IMR-90 (cell line): ENCODE measurements around the gene ALDH8A1. TPM values are rescaled to one million over a fixed set of nuclear protein-coding genes. Genes with fewer than 3 reads are reported as not detected.
A peak's percentile ranks its signal among the peaks of the same experiment; 100 is the strongest.

ENCODE experiments used
- ATAC-seq: fragments of 200-7000 bp; cut with Tn5 transposase; 2 replicates; pipeline ENCODE4 v1.9.1; 2020; ENCODE audit warnings: low read depth, mild to moderate bottlenecking, moderate library complexity
- BruUV-seq: library from RNA; stranded (reverse); fragments of 400-500 nt; replicated peaks from 2 replicates; lab custom pipeline; 2021; lab: Mats Ljungman, UMichigan
- CTCF ChIA-PET: fragments of 300-600 bp; formaldehyde crosslinking; extraction: SDS; loops from one replicate; lab custom pipeline; 2021; ENCODE audit warnings: antibody characterized with exemption; lab: Yijun Ruan, JAX
- POLR2A ChIA-PET: fragments of 300-600 bp; sonication (Branson Sonifier 250); formaldehyde crosslinking; loops from one replicate; lab custom pipeline; 2022; ENCODE audit warnings: antibody characterized with exemption; ENCODE audit not compliant: unreplicated experiment; lab: Charles Lee
- DNase-seq: peaks from one replicate; pipeline ENCODE4 v3.0.0; 2013
- H2AFZ ChIP-seq: replicated peaks from 2 replicates; pipeline ENCODE3; 2013; ENCODE audit warnings: low read length, mild to moderate bottlenecking; ENCODE audit not compliant: poor library complexity
- H2AK5ac ChIP-seq: 2 replicates; pipeline ENCODE4 v1.6.1; 2013; ENCODE audit warnings: low read depth, low read length, inconsistent platforms
- H2AK9ac ChIP-seq: replicated peaks from 2 replicates; pipeline ENCODE3; 2013; ENCODE audit warnings: mild to moderate bottlenecking, low read depth, low read length, moderate library complexity; ENCODE audit not compliant: poor library complexity
- H2BK120ac ChIP-seq: 2 replicates; pipeline ENCODE4 v1.6.1; 2013; ENCODE audit warnings: low read depth, low read length, inconsistent platforms
- H2BK15ac ChIP-seq: 3 replicates; pipeline ENCODE4 v1.6.1; 2013; ENCODE audit warnings: low read depth, low read length, inconsistent platforms
- H2BK20ac ChIP-seq: 2 replicates; pipeline ENCODE4 v1.6.1; 2013; ENCODE audit warnings: low read depth, mild to moderate bottlenecking, inconsistent platforms, low read length, moderate library complexity
- H2BK5ac ChIP-seq: 2 replicates; pipeline ENCODE4 v1.6.1; 2013; ENCODE audit warnings: mild to moderate bottlenecking, low read depth, low read length, inconsistent platforms; ENCODE audit not compliant: poor library complexity, severe bottlenecking
- H3K14ac ChIP-seq: replicated peaks from 2 replicates; pipeline ENCODE4 v1.6.1; 2013; ENCODE audit warnings: low read depth, low read length, inconsistent platforms
- H3K18ac ChIP-seq: 2 replicates; pipeline ENCODE4 v1.6.1; 2013; ENCODE audit warnings: low read depth, low read length, control low read depth
- H3K23ac ChIP-seq: 2 replicates; pipeline ENCODE4 v1.6.1; 2013; ENCODE audit warnings: low read depth, low read length, inconsistent platforms
- H3K27ac ChIP-seq: 2 replicates; pipeline ENCODE4 v1.5.1; 2013; ENCODE audit warnings: mild to moderate bottlenecking, control low read depth, low read length; ENCODE audit not compliant: insufficient read depth
- H3K27me3 ChIP-seq: 2 replicates; pipeline ENCODE4 v1.6.1; 2013; ENCODE audit warnings: low read length; ENCODE audit not compliant: control insufficient read depth, insufficient read depth
- H3K36me3 ChIP-seq: 2 replicates; pipeline ENCODE4 v1.6.1; 2013; ENCODE audit warnings: low read length, mixed read lengths; ENCODE audit not compliant: control insufficient read depth, insufficient read depth
- H3K4ac ChIP-seq: 2 replicates; pipeline ENCODE4 v1.6.1; 2013; ENCODE audit warnings: low read depth, low read length, inconsistent platforms
- H3K4me1 ChIP-seq: 2 replicates; pipeline ENCODE4 v1.6.1; 2013; ENCODE audit warnings: low read length, mixed read lengths; ENCODE audit not compliant: control insufficient read depth, insufficient read depth
- H3K4me2 ChIP-seq: 2 replicates; pipeline ENCODE4 v1.6.1; 2013; ENCODE audit warnings: low read depth, mild to moderate bottlenecking, control low read depth, low read length, moderate library complexity
- H3K4me3 ChIP-seq: 2 replicates; pipeline ENCODE4 v1.5.1; 2013; ENCODE audit warnings: low read depth, mild to moderate bottlenecking, control low read depth, low read length, moderate library complexity; ENCODE audit not compliant: insufficient read depth
- H3K56ac ChIP-seq: 2 replicates; pipeline ENCODE4 v1.6.1; 2013; ENCODE audit warnings: low read length, inconsistent platforms; ENCODE audit not compliant: insufficient read depth; ENCODE audit errors: extremely low read depth
- H3K79me1 ChIP-seq, 2 experiments: 2 replicates each; pipeline ENCODE4 v1.6.1; 2013; ENCODE audit warnings: low read length in 2 of 2, inconsistent platforms in 1 of 2, low read depth in 1 of 2
- H3K9ac ChIP-seq: 2 replicates; pipeline ENCODE4 v1.6.1; 2013; ENCODE audit warnings: low read depth, low read length, control low read depth
- H3K9me1 ChIP-seq: 2 replicates; pipeline ENCODE4 v1.6.1; 2013; ENCODE audit warnings: low read length, inconsistent platforms; ENCODE audit not compliant: insufficient read depth
- H3K9me3 ChIP-seq: 2 replicates; pipeline ENCODE4 v1.6.1; 2013; ENCODE audit warnings: low read length; ENCODE audit not compliant: control insufficient read depth, insufficient read depth
- H4K20me1 ChIP-seq: 2 replicates; pipeline ENCODE4 v1.6.1; 2013; ENCODE audit warnings: low read length, inconsistent platforms; ENCODE audit not compliant: insufficient read depth
- H4K5ac ChIP-seq: 2 replicates; pipeline ENCODE4 v1.6.1; 2013; ENCODE audit warnings: mild to moderate bottlenecking, low read depth, low read length, control low read depth
- H4K8ac ChIP-seq, 2 experiments: 2 replicates each; pipeline ENCODE4 v1.6.1; 2013; ENCODE audit warnings: low read depth in 2 of 2, low read length in 2 of 2, control low read depth in 1 of 2, inconsistent platforms in 1 of 2
- H4K91ac ChIP-seq: 2 replicates; pipeline ENCODE4 v1.6.1; 2013; ENCODE audit warnings: low read depth, low read length, inconsistent platforms; ENCODE audit not compliant: insufficient read depth
- MAFK ChIP-seq: IDR thresholded peaks from 2 replicates; pipeline ENCODE4 v1.6.1; 2012; ENCODE audit warnings: low read depth, low read length, improper control_type of control experiment
- NFE2L2 ChIP-seq: fragments of 150-350 bp; IDR thresholded peaks from 2 replicates; pipeline ENCODE4 v1.6.1; 2016; ENCODE audit warnings: low read depth, mild to moderate bottlenecking, low read length
- RCOR1 ChIP-seq: IDR thresholded peaks from 2 replicates; pipeline ENCODE4 v1.6.1; 2012; ENCODE audit warnings: mild to moderate bottlenecking, low read length, improper control_type of control experiment; ENCODE audit not compliant: insufficient replicate concordance
- WGBS, 2 experiments: methylation state at CpG; one replicate each; pipeline versions ENCODE4 v1.1.5 to v1.1.7; 2013; ENCODE audit warnings: missing lambda C conversion rate in 2 of 2; ENCODE audit not compliant: insufficient read length in 1 of 2; ENCODE audit errors: extremely low coverage in 2 of 2; 5-methylcytosine and 5-hydroxymethylcytosine counted together
- dilution Hi-C: fragments of 300-500 bp; cut with HindIII; formaldehyde crosslinking; loops from one replicate; pipeline ENCODE4 v1.14.3; 2018; ENCODE audit warnings: low sequenced_read_pairs; ENCODE audit not compliant: unreplicated experiment
- in situ Hi-C: fragments of 300-500 bp; cut with MboI; formaldehyde crosslinking; loops from 3 replicates; pipeline ENCODE4 v1.14.3; 2019; ENCODE audit warnings: low sequenced_read_pairs, inconsistent platforms, mixed read lengths
- intact Hi-C: fragments of 100-400 bp; cut with micrococcal nuclease; formaldehyde crosslinking; loops from 2 replicates; pipeline ENCODE4 v1.10.0; 2022
- polyA plus RNA-seq, 3 experiments: library from polyadenylated mRNA; depleted of rRNA; stranded (reverse); fragments of >200 nt; gene quantifications; 2 replicates each; pipeline ENCODE4 v1.2.3, GENCODE V29; 2012; ENCODE audit warnings: low replicate concordance in 1 of 3
- total RNA-seq: library from RNA; depleted of rRNA; stranded (reverse); fragments of >200 nt; gene quantifications from 2 replicates; pipeline ENCODE4 v1.2.3, GENCODE V29; 2012

ALDH8A1 gene
- total and polyA plus RNA-seq, 2 of the 4 experiments (the other 2 are of a cell fraction) = under 0.01 to 0.15 TPM

- no TSS peak for BruUV-seq
- Histone ChIP-seq H3K9me3 (no peaks in the 10 kb centered on the region), H3K9ac (no peak overlapping the region), H2BK20ac (peak overlapping the region; percentile 20; the same call in 1 of the 2 replicates), H3K23ac (no peak overlapping the region), H3K4me3 (no peak overlapping the region), H2BK15ac (no peak overlapping the region; the same call in 2 of the 3 replicates), H4K20me1 (no peaks in the 10 kb centered on the region), H3K27ac (no peak overlapping the region), H2AK5ac (peak overlapping the region; percentile 15; the same call in 1 of the 2 replicates), H3K4ac (0 out of 2 replicates have a peak overlapping the region, but pooled peaks have one; percentile 1), H2BK120ac (no peak overlapping the region), H3K27me3 (no peaks in the 10 kb centered on the region), H2BK5ac (no peak overlapping the region), H4K91ac (peak overlapping the region; percentile 9; the same call in 1 of the 2 replicates), H4K5ac (no peak overlapping the region; the same call in 1 of the 2 replicates), H3K36me3 (no peaks in the 10 kb centered on the region), H3K9me1 (no peaks in the 10 kb centered on the region), H3K14ac (peak overlapping the region; percentile 25; the same call in 1 of the 2 replicates), H3K56ac (no peak overlapping the region), H4K8ac (peak overlapping the region in 1 of 2 experiments; percentile 2; a peak in 2 of 4 replicates), H3K4me1 (peaks cover 3% of the 10 kb centered on the region), H2AK9ac (no peak overlapping the region), H3K18ac (0 out of 2 replicates have a peak overlapping the region, but pooled peaks have one; percentile 38), H2AFZ (no peak overlapping the region), H3K4me2 (no peak overlapping the region), H3K79me1 (no peaks in the 10 kb centered on the region)
- intact Hi-C loops = loop anchor here (5.0 kb wide), 1 partner anchor 38 kb away; no protein-coding TSS in a partner anchor
- peak; percentile 35 for DNase-seq
- WGBS, 2 experiments = 100% methylated on average over 1 of the region's 4 CpGs; no CpG with 5 or more reads in 1 of the 2 experiments
- dilution Hi-C loops = no loop called here
- in situ Hi-C loops = no loop called here
- ATAC-seq = no peak
- POLR2A ChIA-PET = no interaction called here
- TF ChIP-seq MAFK (peak; percentile 51; the same call in 1 of the 2 replicates), RCOR1 (no peak), NFE2L2 (peak; percentile 93)
- CTCF ChIA-PET = no interaction called here
These were observed 74.5 kb downstream of the ALDH8A1 start for GRCh38 chr6:134875367-134875766.
